Measurements from ENCODE around the gene PRR32.
"Not testable (repeated sequence)": the region's sequence is repeated elsewhere in the genome, so short reads cannot be mapped to it uniquely, and the experiment has no call there.

PRR32 gene

GRCh38 chrX:126819429-126819828 lies at the start of gene PRR32:
TSS of gene PRR32 (plus strand) at chrX:126819729. CDS start at chrX:126819844, 115 bp downstream.
- Histone ChIP-seq H3K4me1 (ENCODE audit: insufficient read depth, low read length) (no peaks in the 10 kb centered on the region), H3K9ac (ENCODE audit: low read depth, low read length) (no peak within 1 kb of the TSS), H3K9me3 (ENCODE audit: control insufficient read depth, insufficient read depth, low read length) (no peaks in the 10 kb centered on the region), H3K36me3 (ENCODE audit: insufficient read depth, low read length) (no peaks in the 10 kb centered on the region)

GRCh38 chrX:126770179-126770578 lies 49.4 kb upstream of the PRR32 start:
- Histone ChIP-seq H3K4me1 (ENCODE audit: insufficient read depth, low read length) (no peaks in the 10 kb centered on the region), H3K36me3 (ENCODE audit: insufficient read depth, low read length) (no peaks in the 10 kb centered on the region), H3K9ac (ENCODE audit: low read depth, low read length) (no peak overlapping the region), H3K9me3 (ENCODE audit: control insufficient read depth, insufficient read depth, low read length) (no peaks in the 10 kb centered on the region; the same call in 1 of the 2 replicates)

DNA sequence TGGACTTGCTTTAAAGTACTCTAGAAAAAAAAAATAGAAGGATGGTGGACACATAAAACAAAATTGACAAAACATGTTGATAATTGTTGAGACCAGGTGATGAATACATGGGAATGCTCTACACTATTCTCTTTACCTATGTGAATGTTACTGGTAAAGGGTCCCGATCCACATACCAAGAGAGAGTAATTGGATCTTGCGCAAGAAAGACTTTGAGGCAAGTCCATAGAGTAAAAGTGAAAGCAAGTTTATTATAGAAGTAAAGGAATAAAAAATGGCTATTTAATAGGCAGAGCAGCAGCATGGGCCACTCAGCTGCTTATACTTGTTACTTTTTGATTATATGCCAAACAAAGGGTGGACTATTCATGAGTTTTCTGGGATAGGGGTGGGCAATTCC lies 34.0 kb upstream of the PRR32 start:
- H3K9me3 ChIP-seq (ENCODE audit: control insufficient read depth, insufficient read depth, low read length), result no peaks in the 10 kb centered on the region
- no peaks in the 10 kb centered on the region for H3K4me1 ChIP-seq (ENCODE audit: insufficient read depth, low read length)
- no peak overlapping the region for H3K9ac ChIP-seq (ENCODE audit: low read depth, low read length)
- H3K36me3 ChIP-seq (ENCODE audit: insufficient read depth, low read length), result no peaks in the 10 kb centered on the region

- Histone ChIP-seq H3K4me1 (ENCODE audit: insufficient read depth, low read length) (no peaks in the 10 kb centered on the region), H3K9me3 (ENCODE audit: control insufficient read depth, insufficient read depth, low read length) (no peaks in the 10 kb centered on the region), H3K36me3 (ENCODE audit: insufficient read depth, low read length) (no peaks in the 10 kb centered on the region), H3K9ac (ENCODE audit: low read depth, low read length) (no peak overlapping the region)
Observed at GRCh38 chrX:126799059-126799458, 20.5 kb upstream of the PRR32 start.

DNA sequence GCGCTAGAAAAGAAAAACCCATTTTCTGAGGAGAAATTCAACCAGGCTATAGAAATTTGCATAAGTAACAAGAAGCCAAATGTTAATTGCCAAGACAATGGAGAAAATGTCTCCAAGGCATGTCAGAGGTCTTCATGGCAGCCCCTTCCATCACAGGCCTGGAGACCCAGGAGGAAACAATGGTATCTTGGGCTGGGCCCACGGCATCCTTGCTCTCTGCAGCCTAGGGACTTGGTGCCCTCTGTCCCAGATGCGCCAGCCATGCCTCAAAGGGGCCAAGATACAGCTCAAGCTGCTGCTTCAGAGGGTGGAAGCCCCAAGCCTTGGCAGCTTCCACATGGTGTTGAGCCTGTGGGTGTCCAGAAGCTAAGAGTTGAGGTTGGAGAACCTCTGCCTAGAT lies 12.7 kb upstream of the PRR32 start:
- H3K9me3 ChIP-seq (ENCODE audit: control insufficient read depth, insufficient read depth, low read length); H3K9ac ChIP-seq (ENCODE audit: low read depth, low read length); H3K4me1 ChIP-seq (ENCODE audit: insufficient read depth, low read length); H3K36me3 ChIP-seq (ENCODE audit: insufficient read depth, low read length): not testable (repeated sequence)

DNA sequence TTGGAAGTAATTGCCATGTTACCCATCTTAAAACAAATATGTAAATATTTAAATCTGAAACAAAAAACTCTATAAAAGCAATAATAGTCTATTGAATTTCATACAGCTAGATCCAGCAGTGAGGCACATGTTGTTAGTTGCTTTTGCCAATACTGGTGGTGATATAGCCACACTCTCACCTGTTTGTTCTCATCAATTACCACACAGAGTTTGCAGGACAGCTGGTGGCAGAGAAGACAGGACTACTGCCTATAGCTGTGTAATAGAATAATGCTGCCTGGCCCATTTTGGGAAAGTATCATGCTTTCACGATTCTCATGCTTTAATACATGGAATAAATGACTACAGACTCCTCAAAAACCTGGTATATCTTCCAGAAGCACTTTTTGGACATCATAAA lies 3.7 kb upstream of the PRR32 start:
- H3K9me3 ChIP-seq (ENCODE audit: control insufficient read depth, insufficient read depth, low read length), result no peaks in the 10 kb centered on the region
- no peaks in the 10 kb centered on the region for H3K4me1 ChIP-seq (ENCODE audit: insufficient read depth, low read length)

DNA sequence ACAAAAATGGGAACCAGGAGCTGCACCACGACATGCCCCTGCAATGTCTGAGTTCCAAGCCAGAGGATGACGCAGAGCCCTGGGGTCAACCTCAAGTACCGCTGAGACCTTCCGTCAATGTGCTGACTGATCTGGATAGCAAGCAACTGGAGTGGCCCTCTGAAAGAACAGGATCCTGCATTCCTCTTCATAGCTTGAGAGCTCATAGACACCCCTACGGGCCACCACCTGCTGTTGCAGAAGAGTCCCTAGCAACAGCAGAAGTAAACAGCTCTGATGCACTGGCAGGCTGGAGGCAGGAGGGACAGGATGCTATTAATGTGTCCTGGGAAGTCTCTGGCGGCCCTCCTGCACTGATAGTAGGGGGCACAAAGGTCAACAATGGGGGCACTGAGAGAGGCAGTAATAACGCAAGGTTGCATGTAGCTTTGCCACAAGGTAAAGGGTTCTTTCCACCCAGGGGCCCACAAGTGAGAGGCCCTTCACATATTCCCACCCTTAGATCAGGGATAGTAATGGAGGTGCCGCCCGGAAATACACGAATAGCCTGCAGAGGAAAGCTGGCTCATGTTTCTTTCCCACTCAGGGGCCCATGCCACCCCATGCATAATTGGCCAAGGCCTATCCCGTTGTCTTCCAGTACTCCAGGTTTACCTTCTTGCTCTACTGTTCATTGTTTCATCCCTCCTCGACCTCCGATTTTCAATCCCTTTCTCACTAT lies 1.3 kb downstream of the PRR32 start:
- H3K9ac ChIP-seq (ENCODE audit: low read depth, low read length), result no peak overlapping the region
- no peaks in the 10 kb centered on the region for H3K36me3 ChIP-seq (ENCODE audit: insufficient read depth, low read length)
- H3K4me1 ChIP-seq (ENCODE audit: insufficient read depth, low read length), result no peaks in the 10 kb centered on the region

More for the DNA sequence above, 3.7 kb upstream of the PRR32 start:
- no peak overlapping the region for H3K9ac ChIP-seq (ENCODE audit: low read depth, low read length)
- H3K36me3 ChIP-seq (ENCODE audit: insufficient read depth, low read length), result no peaks in the 10 kb centered on the region

GRCh38 chrX:126824338-126825007 lies 4.9 kb downstream of the PRR32 start:
- no peaks in the 10 kb centered on the region for H3K4me1 ChIP-seq (ENCODE audit: insufficient read depth, low read length)
- no peak overlapping the region for H3K9ac ChIP-seq (ENCODE audit: low read depth, low read length)
- no peaks in the 10 kb centered on the region for H3K36me3 ChIP-seq (ENCODE audit: insufficient read depth, low read length)
- no peaks in the 10 kb centered on the region for H3K9me3 ChIP-seq (ENCODE audit: control insufficient read depth, insufficient read depth, low read length)

More for the DNA sequence above, 1.3 kb downstream of the PRR32 start:
- H3K9me3 ChIP-seq (ENCODE audit: control insufficient read depth, insufficient read depth, low read length), result no peaks in the 10 kb centered on the region

GRCh38 chrX:126825566-126826193 lies 6.2 kb downstream of the PRR32 start:
- no peaks in the 10 kb centered on the region for H3K4me1 ChIP-seq (ENCODE audit: insufficient read depth, low read length)
- H3K9me3 ChIP-seq (ENCODE audit: control insufficient read depth, insufficient read depth, low read length), result no peaks in the 10 kb centered on the region
- no peak overlapping the region for H3K9ac ChIP-seq (ENCODE audit: low read depth, low read length)
- H3K36me3 ChIP-seq (ENCODE audit: insufficient read depth, low read length), result no peaks in the 10 kb centered on the region

DNA sequence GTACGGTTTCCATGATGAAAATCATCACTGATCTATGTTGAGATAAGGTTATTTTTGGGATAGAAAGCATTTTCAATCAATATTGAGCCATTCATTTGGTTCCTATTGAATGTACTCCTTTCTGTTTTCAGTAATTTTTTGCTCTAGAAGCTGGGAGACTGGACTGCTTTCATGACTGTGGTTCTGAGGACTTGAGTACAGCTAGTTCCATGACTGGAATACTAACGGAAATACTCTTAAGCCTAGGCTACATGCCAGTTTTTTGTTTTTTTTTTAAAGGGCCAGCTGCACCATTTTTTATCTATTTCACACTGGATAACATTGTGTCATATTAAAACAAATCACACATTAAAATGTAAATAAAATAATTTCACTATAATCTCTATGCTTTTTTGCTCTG lies 16.7 kb downstream of the PRR32 start:
- H3K36me3 ChIP-seq (ENCODE audit: insufficient read depth, low read length), result no peaks in the 10 kb centered on the region
- H3K4me1 ChIP-seq (ENCODE audit: insufficient read depth, low read length), result no peaks in the 10 kb centered on the region
- no peak overlapping the region for H3K9ac ChIP-seq (ENCODE audit: low read depth, low read length)
- no peaks in the 10 kb centered on the region for H3K9me3 ChIP-seq (ENCODE audit: control insufficient read depth, insufficient read depth, low read length)

DNA sequence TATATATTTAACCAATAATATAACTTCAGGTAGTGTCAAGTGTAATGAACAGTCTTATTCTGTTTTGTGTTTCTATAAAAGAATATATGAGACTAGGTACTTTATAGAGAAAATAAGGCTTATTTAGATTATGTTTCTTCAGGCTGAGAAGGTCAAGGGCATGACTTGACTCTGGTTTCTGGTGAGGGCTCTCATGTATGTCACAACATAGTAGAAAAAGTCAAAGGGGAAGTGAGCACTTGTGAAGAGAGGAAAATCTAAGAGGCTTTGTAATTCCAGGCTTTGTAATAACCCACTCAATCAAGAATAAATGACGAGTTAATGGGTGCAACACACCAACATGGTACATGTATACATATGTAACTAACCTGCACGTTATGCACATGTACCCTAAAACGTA lies 27.6 kb downstream of the PRR32 start:
- no peaks in the 10 kb centered on the region for H3K36me3 ChIP-seq (ENCODE audit: insufficient read depth, low read length)

DNA sequence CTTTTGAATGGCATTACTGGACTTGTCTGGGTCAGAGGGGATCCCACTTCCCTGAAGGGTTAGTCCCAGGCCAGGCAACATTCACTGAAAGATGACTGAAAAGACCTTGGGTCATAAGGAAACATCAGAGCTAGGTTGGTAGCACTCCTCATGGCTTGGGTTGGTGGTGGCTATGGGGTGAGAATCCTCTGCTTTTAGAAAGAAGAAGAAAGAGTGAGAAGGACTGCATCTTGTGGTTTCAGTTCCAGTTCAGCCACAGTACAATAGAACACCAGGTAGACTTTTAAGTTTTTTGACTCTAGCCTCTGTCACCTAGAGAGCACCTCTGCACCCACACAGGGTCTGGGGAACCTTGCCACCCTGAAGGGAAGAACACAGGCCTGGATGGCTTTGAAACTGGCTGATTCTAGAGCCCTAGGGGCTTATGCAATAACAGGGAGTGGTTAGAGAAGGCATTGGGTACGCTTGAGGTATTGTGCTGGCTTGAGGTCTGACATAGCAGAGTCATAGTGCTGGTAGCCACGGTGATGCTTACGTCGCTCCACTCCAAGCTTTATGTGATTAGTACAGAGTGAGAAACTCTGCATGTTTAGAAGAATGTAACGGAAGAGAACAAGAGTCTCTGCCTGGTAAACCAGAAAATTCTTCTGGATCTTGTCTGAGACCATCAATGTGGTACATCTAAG lies 36.5 kb downstream of the PRR32 start:
- Histone ChIP-seq H3K9ac (ENCODE audit: low read depth, low read length) (no peak overlapping the region), H3K4me1 (ENCODE audit: insufficient read depth, low read length) (no peaks in the 10 kb centered on the region), H3K36me3 (ENCODE audit: insufficient read depth, low read length) (no peaks in the 10 kb centered on the region), H3K9me3 (ENCODE audit: control insufficient read depth, insufficient read depth, low read length) (no peaks in the 10 kb centered on the region; the same call in 1 of the 2 replicates)

More for the DNA sequence above, 27.6 kb downstream of the PRR32 start:
- H3K9ac ChIP-seq (ENCODE audit: low read depth, low read length), result no peak overlapping the region
- H3K4me1 ChIP-seq (ENCODE audit: insufficient read depth, low read length), result no peaks in the 10 kb centered on the region
- no peaks in the 10 kb centered on the region for H3K9me3 ChIP-seq (ENCODE audit: control insufficient read depth, insufficient read depth, low read length)

Data from ES-I3 (cell line).